ENCODE results near the gene MRPL54.

- TF ChIP-seq POLR2A (IDR thresholded peaks at IDR 0.05; ENCODE audit: low read depth, low read length) (no peak), POLR2AphosphoS5 (IDR thresholded peaks at IDR 0.05; ENCODE audit: low read depth, low read length) (no peak)
Observed at GRCh38 chr19:3800996-3801395, 38.5 kb downstream of the MRPL54 start.
